ENCODE measurements around the gene DDT. TPM values are rescaled to one million over a fixed set of nuclear protein-coding genes. Genes with fewer than 3 reads are reported as not detected.
"Not testable (repeated sequence)": the region's sequence is repeated elsewhere in the genome, so short reads cannot be mapped to it uniquely, and the experiment has no call there.

DDT gene
- total RNA-seq, 8 experiments from 2014 or later = 86.6 to 218 (median 126) TPM

GRCh38 chr22:23922921-23923320 is 51.3 kb downstream of the DDT start:
- Histone ChIP-seq H3K4me1 (replicated peaks in 1 of 2) (no peaks in the 10 kb centered on the region), H3K27ac (no peak overlapping the region), H3K4me3 (no peak overlapping the region)
- ATAC-seq (replicated peaks in 6 of 8) = no peak
- WGBS, 10 experiments = 20 to 100% (median 83%) methylated on average over 1 to 2 of the region's 2 CpGs; no CpG with 5 or more reads in 3 of the 10 experiments
- in situ Hi-C loops (cut with MboI; ENCODE audit: low pct_unique_long_range_greater_than_20kb in 2 of 9, low sequenced_read_pairs in 9 of 9, unreplicated experiment in 9 of 9) = loop anchor here in 1 of 9 experiments (10.0 kb wide), 1 partner anchor 52 kb away; the partner anchor contains the start of gene DDT

- in situ Hi-C loops (cut with MboI; ENCODE audit: low pct_unique_long_range_greater_than_20kb in 2 of 9, low sequenced_read_pairs in 9 of 9, unreplicated experiment in 9 of 9) = loop anchor here in 1 of 9 experiments (10.0 kb wide), 1 partner anchor 53 kb away; the partner anchor contains the start of gene DDT
Measured at GRCh38 chr22:23921586-23922201, 52.5 kb downstream of the DDT start.

More at GRCh38 chr22:23921586-23922201, 52.5 kb downstream of the DDT start:
- ATAC-seq (replicated peaks in 6 of 8); H3K4me1 ChIP-seq (replicated peaks in 1 of 2); H3K27ac ChIP-seq; H3K4me3 ChIP-seq: not testable (repeated sequence)
- 79 to 96% (median 90%) methylated on average over 2 to 11 of the region's 13 CpGs; no CpG with 5 or more reads in 2 of the 10 experiments for WGBS, 10 experiments

Other genes with a start within 250 kb of the DDT start
- 10 to 100 TPM in 2 of 8 experiments, 1 to 10 TPM in 6; 5.7 to 11.1 (median 7.8) TPM for gene ZNF70, start 223.3 kb downstream of the DDT start, total RNA-seq
- gene VPREB3, start 220.0 kb downstream of the DDT start, total RNA-seq = 1 to 10 TPM in 3 of 8 experiments, under 1 TPM in 3, not detected in 2; 0.71 to 1.7 (median 1.1) TPM
- gene C22orf15, start 211.5 kb downstream of the DDT start, total RNA-seq = 1 to 10 TPM in 6 of 8 experiments, under 1 TPM in 2; 0.15 to 5.1 (median 1.6) TPM
- 100 to 1,000 TPM in 2 of 8 experiments, 10 to 100 TPM in 6; 35.7 to 201 (median 54.1) TPM for gene CHCHD10, start 206.5 kb downstream of the DDT start, total RNA-seq
- 10 to 100 TPM in 3 of 8 experiments, 1 to 10 TPM in 5; 1.4 to 35.0 (median 8.2) TPM for gene MMP11, start 201.6 kb downstream of the DDT start, total RNA-seq
- 100 to 1,000 TPM in 4 of 8 experiments, 10 to 100 TPM in 4; 58.9 to 177 (median 101) TPM for gene SMARCB1, start 187.5 kb downstream of the DDT start, total RNA-seq
- gene DERL3, start 135.4 kb downstream of the DDT start, total RNA-seq = 1 to 10 TPM in 5 of 8 experiments, under 1 TPM in 3; 0.54 to 9.5 (median 1.9) TPM
- 10 to 100 TPM; 17.7 to 25.6 (median 22.3) TPM for gene SLC2A11, start 116.6 kb downstream of the DDT start, total RNA-seq
- gene MIF, start 80.1 kb downstream of the DDT start, total RNA-seq = 100 to 1,000 TPM; 658 to 944 (median 839) TPM
- 10 to 100 TPM in 1 of 8 experiments, 1 to 10 TPM in 3, under 1 TPM in 1, not detected in 3; 0.36 to 19.5 (median 3.3) TPM for gene GSTT2B, start 13.2 kb downstream of the DDT start, total RNA-seq
- 10 to 100 TPM in 1 of 8 experiments, 1 to 10 TPM in 7; 1.7 to 10.5 (median 2.7) TPM for gene DDTL, start 7.6 kb downstream of the DDT start, total RNA-seq
- 1 to 10 TPM in 1 of 8 experiments, not detected in 7; 4.3 TPM for gene GSTT2, start 5.7 kb upstream of the DDT start, total RNA-seq
- gene GSTT4, start 31.0 kb upstream of the DDT start, total RNA-seq = under 1 TPM in 2 of 8 experiments, not detected in 6; 0.05 to 0.62 TPM
- gene CABIN1, start 36.9 kb upstream of the DDT start, total RNA-seq = 10 to 100 TPM; 23.0 to 64.0 (median 43.3) TPM
- gene SUSD2, start 207.0 kb upstream of the DDT start, total RNA-seq = 1 to 10 TPM in 5 of 8 experiments, under 1 TPM in 3; 0.22 to 7.6 (median 1.3) TPM

Measured in motor neuron (in vitro differentiated cells).